ENCODE data around the gene CRTC3. TPM values are rescaled to one million over a fixed set of nuclear protein-coding genes. Genes with fewer than 3 reads are reported as not detected.

CRTC3 gene
- total RNA-seq, 1 experiment from 2014 or later = 10.8 TPM

DNA sequence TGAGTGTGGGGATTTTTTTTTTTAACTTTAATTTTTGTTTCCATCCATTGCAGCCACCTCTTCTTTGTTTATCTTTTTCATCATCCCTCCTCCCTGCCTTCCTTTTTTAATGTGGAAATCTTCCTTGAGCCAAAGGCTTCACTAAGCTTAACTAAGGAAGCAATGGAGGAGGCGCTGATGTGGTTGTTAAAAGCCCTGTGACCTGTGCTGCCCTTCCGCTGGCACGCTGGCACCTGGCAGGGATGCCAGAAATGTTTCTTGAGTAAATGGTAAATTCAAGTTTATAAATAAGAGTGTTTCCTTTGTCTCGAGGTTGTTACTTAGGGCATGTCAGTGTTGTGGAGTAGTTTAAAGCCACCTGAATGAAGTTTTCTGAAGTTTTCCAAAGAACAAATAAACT is 69.4 kb downstream of the CRTC3 start:
- no peak for DNase-seq (ENCODE audit: low read depth, low spot score)
- in situ Hi-C loops (cut with HindIII; ENCODE audit: low pct_unique_long_range_greater_than_20kb, low sequenced_read_pairs) = no loop called here

GRCh38 chr15:90599644-90600043 is 69.9 kb downstream of the CRTC3 start:
- no peak for DNase-seq (ENCODE audit: low read depth, low spot score)
- in situ Hi-C loops (cut with HindIII; ENCODE audit: low pct_unique_long_range_greater_than_20kb, low sequenced_read_pairs) = no loop called here

DNA sequence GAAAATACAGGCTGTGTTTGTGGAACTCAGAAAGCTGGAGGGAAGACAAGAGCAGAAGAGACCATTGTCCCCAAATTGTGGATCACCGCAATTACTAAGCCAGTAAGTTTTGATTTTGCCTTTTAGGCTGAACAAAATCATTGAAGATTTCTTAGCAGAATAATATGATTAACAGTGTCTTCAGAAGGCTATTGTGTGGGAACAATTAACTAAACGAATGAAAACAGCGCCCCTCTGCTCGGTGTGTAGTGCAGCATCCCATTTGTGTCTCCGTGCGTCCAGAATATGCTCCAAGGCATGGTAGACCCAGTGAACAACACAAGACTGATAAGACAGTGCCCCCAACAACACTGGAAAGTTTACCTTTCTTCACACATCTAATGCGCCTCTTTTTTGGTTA is 71.2 kb downstream of the CRTC3 start:
- in situ Hi-C loops (cut with HindIII; ENCODE audit: low pct_unique_long_range_greater_than_20kb, low sequenced_read_pairs) = no loop called here

DNA sequence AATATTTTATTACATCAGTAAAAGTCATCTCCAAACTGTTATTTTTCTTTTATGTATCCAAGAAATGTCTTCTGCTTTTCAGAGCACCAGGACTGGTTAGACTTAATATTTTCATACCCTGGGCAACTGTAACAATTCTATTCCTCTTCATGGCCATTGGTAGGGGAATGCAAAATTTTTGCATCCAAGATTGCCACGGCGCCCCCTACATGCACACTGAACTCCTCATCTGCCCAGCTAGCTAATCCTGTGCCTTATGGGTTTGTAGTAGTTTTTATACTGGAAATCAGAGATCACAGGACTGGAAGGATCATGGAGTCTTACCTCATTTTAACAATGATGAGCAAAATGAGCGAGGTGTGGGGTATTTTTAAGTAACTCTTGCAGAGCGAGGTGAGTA is 74.2 kb downstream of the CRTC3 start:
- in situ Hi-C loops (cut with HindIII; ENCODE audit: low pct_unique_long_range_greater_than_20kb, low sequenced_read_pairs) = no loop called here
- DNase-seq (ENCODE audit: low read depth, low spot score) = peak; percentile 63

More for the DNA sequence above, 71.2 kb downstream of the CRTC3 start:
- DNase-seq (ENCODE audit: low read depth, low spot score) = no peak

GRCh38 chr15:90606641-90607040 is 76.9 kb downstream of the CRTC3 start:
- no peak for DNase-seq (ENCODE audit: low read depth, low spot score)
- in situ Hi-C loops (cut with HindIII; ENCODE audit: low pct_unique_long_range_greater_than_20kb, low sequenced_read_pairs) = no loop called here

DNA sequence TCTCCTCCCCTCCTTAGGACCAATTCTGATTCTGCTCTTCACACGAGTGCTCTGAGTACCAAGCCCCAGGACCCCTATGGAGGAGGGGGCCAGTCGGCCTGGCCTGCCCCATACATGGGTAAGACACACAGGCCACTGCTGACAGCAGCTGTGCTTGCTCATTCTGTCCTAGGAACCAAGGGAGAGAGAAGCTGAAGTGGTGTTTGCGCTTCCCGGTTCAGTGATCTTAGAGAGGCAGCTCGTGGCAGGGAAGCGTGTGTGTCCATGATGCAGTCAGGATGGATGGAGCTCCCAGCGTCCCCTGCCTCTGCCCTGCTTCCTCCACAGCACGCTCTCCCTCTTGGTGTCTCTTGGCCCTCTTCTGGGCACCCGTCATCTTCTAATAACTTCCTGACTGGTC is 77.6 kb downstream of the CRTC3 start:
- in situ Hi-C loops (cut with HindIII; ENCODE audit: low pct_unique_long_range_greater_than_20kb, low sequenced_read_pairs) = no loop called here
- no peak for DNase-seq (ENCODE audit: low read depth, low spot score)

DNA sequence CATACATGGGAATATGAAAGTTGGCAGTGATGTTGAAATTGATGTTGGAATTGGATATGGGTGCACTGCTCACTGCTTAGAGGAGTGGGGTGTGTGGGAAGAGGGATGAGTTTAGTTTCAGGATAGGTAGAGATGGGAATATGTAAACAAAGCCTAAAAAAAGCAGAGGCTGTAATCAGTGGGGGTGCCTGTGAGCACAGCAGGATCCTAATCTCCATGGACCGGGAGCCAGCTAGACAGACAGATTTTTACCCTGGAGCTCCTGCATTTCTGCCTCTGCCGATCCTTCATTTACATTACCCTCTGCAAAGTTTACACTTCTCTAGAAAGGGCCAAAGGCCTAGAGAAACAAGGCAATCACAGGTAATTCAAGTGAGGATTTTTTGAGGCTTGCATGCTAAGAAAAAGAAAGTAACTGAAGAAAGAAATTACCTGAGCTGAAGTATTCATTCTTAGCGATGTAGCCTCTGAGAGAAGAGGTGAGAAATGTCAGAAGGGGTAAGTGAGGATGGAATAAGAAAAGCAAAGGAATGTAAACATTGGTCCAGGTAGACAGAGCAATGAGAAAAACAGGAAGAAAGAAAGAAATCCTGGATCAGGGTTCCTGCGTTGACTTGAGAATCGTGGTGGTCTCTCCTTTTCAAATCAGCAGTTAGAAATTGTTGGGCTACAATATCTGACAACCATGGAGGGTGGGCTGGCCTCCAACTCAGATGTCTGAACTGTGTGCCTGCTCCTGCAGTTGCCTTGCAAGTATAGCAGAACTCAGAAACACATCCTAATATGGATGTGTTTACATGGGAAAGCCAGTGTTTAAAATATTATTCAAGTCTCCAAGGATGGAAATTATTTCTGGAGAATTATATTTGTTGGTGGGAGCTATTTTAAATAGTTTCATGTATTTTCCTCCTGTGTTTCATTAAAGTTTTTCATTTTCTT is 79.8 kb downstream of the CRTC3 start:
- in situ Hi-C loops (cut with HindIII; ENCODE audit: low pct_unique_long_range_greater_than_20kb, low sequenced_read_pairs) = no loop called here

DNA sequence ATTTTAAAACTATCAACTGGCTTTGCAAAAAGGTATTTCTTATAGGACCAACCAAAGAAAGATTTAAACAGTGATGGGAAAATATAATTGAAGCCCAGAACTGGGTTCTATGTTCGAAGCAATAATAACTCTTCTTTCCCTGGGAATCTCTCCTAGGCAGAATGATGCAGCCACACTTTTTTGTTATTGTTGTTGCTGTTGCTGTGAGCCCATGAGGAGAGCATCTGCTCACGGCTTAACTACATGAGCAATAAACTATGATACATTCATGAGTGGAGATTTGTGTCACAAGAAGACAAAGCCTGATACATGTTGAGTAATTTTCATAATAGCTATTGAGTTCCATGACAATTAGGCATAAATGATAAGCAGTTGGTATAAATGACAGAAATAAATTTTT is 80.5 kb downstream of the CRTC3 start:
- in situ Hi-C loops (cut with HindIII; ENCODE audit: low pct_unique_long_range_greater_than_20kb, low sequenced_read_pairs) = no loop called here
- no peak for DNase-seq (ENCODE audit: low read depth, low spot score)

More for the DNA sequence above, 79.8 kb downstream of the CRTC3 start:
- DNase-seq (ENCODE audit: low read depth, low spot score) = no peak

- in situ Hi-C loops (cut with HindIII; ENCODE audit: low pct_unique_long_range_greater_than_20kb, low sequenced_read_pairs) = no loop called here
- DNase-seq (ENCODE audit: low read depth, low spot score) = no peak
Observed at GRCh38 chr15:90611157-90611556, 81.4 kb downstream of the CRTC3 start.

- in situ Hi-C loops (cut with HindIII; ENCODE audit: low pct_unique_long_range_greater_than_20kb, low sequenced_read_pairs) = no loop called here
- DNase-seq (ENCODE audit: low read depth, low spot score) = no peak
Observed at GRCh38 chr15:90617171-90617570, 87.4 kb downstream of the CRTC3 start.

DNA sequence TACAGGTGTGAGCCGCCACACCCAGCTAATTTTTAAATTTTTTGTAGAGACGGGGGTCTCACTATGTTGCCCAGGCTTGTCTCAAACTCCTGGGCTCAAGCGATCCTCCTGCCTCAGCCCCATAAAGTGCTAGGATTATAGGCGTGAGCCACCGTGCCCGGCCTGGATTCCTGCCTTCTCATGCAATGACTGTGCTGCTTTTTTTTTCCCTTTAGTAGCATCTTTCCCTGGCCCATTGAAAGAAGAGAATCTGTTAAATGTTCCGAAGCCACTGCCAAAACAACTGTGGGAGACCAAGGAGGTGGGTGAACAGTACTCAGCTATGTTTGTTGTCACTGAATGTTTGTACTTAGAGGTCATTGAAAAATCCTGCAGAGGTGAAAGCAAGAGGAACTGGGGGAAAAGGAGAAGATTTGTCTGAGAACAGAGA is 88.0 kb downstream of the CRTC3 start:
- DNase-seq (ENCODE audit: low read depth, low spot score) = no peak
- in situ Hi-C loops (cut with HindIII; ENCODE audit: low pct_unique_long_range_greater_than_20kb, low sequenced_read_pairs) = no loop called here

GRCh38 chr15:90618330-90619125 is 88.8 kb downstream of the CRTC3 start:
- in situ Hi-C loops (cut with HindIII; ENCODE audit: low pct_unique_long_range_greater_than_20kb, low sequenced_read_pairs) = no loop called here
- no peak for DNase-seq (ENCODE audit: low read depth, low spot score)

DNA sequence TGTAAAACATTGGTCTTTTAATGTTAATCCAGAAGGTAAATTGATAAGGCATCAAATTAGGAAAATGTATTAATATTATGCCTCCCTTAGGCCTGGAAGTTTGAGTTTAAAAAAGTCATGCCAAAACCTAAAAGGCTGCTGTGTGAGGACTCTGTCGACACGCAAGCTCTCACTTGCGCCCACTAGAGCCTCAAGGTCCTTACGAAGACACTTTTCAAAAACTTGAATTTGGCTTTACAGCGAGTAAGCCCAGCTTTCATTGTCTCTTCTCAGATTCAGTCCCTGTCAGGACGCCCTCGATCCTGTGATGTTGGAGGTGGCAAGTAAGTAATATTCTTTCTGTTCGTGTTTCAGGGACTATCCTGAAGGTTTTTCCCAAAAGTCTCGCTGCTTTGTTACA is 89.7 kb downstream of the CRTC3 start:
- in situ Hi-C loops (cut with HindIII; ENCODE audit: low pct_unique_long_range_greater_than_20kb, low sequenced_read_pairs) = no loop called here
- no peak for DNase-seq (ENCODE audit: low read depth, low spot score)

GRCh38 chr15:90619939-90620338 is 90.2 kb downstream of the CRTC3 start:
- DNase-seq (ENCODE audit: low read depth, low spot score) = no peak
- in situ Hi-C loops (cut with HindIII; ENCODE audit: low pct_unique_long_range_greater_than_20kb, low sequenced_read_pairs) = no loop called here

GRCh38 chr15:90620379-90621067 is 90.8 kb downstream of the CRTC3 start:
- in situ Hi-C loops (cut with HindIII; ENCODE audit: low pct_unique_long_range_greater_than_20kb, low sequenced_read_pairs) = no loop called here

DNA sequence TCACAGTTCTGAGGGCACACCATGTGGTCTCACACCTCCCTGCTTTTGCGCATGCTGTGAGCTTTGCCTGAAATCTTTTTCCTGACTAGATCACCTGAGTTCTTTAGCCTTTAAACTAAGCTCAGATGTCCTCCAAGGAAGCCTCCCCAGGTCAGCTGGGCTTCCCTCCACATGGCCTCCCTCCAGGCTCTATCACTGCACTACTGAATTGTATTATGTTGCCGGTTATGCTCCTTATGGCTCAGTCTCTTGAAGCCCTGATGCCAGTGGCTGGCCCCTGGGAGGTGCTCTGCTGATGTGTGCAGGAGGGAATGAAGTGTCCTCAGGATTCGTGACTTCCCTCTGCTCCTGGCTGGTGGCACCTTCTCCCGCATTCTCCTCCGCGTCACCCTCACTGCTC is 94.1 kb downstream of the CRTC3 start:
- in situ Hi-C loops (cut with HindIII; ENCODE audit: low pct_unique_long_range_greater_than_20kb, low sequenced_read_pairs) = no loop called here
- DNase-seq (ENCODE audit: low read depth, low spot score) = no peak

More at GRCh38 chr15:90620379-90621067, 90.8 kb downstream of the CRTC3 start:
- DNase-seq (ENCODE audit: low read depth, low spot score) = no peak

DNA sequence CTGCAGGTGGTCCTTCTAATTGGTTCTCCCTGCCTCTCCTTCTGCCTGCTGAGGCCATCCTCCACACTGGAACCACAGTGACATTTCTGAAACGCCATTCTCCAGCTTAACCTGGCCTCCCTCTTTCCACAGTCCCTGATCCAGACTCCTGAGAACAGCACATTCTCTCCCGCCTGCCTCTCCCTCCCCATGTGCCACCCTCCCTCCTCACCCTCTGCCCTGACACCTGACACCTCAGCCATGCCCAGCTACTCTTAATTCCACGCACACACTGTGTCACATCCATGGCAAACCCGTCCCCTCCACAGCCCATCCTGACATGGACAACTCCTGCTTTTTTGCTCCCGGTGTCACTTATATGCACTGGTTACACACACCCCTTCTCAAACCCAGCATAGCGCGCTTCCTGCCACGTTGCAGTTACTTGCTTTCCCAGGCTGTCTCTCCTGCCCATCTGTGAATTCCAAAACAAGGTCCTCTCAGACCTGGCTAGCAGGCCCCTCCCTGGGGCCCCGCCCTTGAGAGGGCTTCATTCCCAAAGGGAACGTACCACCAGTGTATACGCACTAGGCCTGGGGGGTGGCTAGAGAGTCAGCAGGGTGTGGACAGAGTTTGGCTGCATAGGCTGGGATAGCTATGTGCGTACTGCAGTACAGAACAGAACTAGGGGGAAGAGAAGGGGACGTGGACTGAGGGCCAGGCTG is 94.7 kb downstream of the CRTC3 start:
- in situ Hi-C loops (cut with HindIII; ENCODE audit: low pct_unique_long_range_greater_than_20kb, low sequenced_read_pairs) = no loop called here
- DNase-seq (ENCODE audit: low read depth, low spot score) = no peak
